ENCODE data around the gene AP3B1.
A peak's percentile ranks its signal among the peaks of the same experiment; 100 is the strongest.

The AP3B1 gene

GRCh38 chr5:78294248-78295034 lies at the start of gene AP3B1:
AP3B1 (minus strand) TSS chr5:78294698; CDS start chr5:78294579, 119 bp downstream.
- DNase-seq (ENCODE audit: extremely low read depth in 1 of 2, low read depth in 1 of 2), result peak; percentile 88 to 97

GRCh38 chr5:78341440-78341839 lies 46.9 kb upstream of the AP3B1 start:
- DNase-seq (ENCODE audit: extremely low read depth in 1 of 2, low read depth in 1 of 2), result no peak

- no peak for DNase-seq (ENCODE audit: extremely low read depth in 1 of 2, low read depth in 1 of 2)
Measured at GRCh38 chr5:78339617-78340436, 45.3 kb upstream of the AP3B1 start.

GRCh38 chr5:78336698-78337097 lies 42.2 kb upstream of the AP3B1 start:
- DNase-seq (ENCODE audit: extremely low read depth in 1 of 2, low read depth in 1 of 2), result no peak

GRCh38 chr5:78335976-78336375 lies 41.5 kb upstream of the AP3B1 start:
- DNase-seq (ENCODE audit: extremely low read depth in 1 of 2, low read depth in 1 of 2), result no peak

- DNase-seq (ENCODE audit: extremely low read depth in 1 of 2, low read depth in 1 of 2), result no peak
Measured at GRCh38 chr5:78334811-78335210, 40.3 kb upstream of the AP3B1 start.

- DNase-seq (ENCODE audit: extremely low read depth in 1 of 2, low read depth in 1 of 2), result no peak
Measured at GRCh38 chr5:78331523-78332080, 37.1 kb upstream of the AP3B1 start.

GRCh38 chr5:78328585-78329173 lies 34.2 kb upstream of the AP3B1 start:
- no peak for DNase-seq (ENCODE audit: extremely low read depth in 1 of 2, low read depth in 1 of 2)

- DNase-seq (ENCODE audit: extremely low read depth in 1 of 2, low read depth in 1 of 2), result no peak
Measured at GRCh38 chr5:78327761-78328510, 33.4 kb upstream of the AP3B1 start.

- DNase-seq (ENCODE audit: extremely low read depth in 1 of 2, low read depth in 1 of 2), result no peak
Measured at GRCh38 chr5:78326930-78327329, 32.4 kb upstream of the AP3B1 start.

- no peak for DNase-seq (ENCODE audit: extremely low read depth in 1 of 2, low read depth in 1 of 2)
Measured at GRCh38 chr5:78323241-78323640, 28.7 kb upstream of the AP3B1 start.

GRCh38 chr5:78320401-78320800 lies 25.9 kb upstream of the AP3B1 start:
- no peak for DNase-seq (ENCODE audit: extremely low read depth in 1 of 2, low read depth in 1 of 2)

- no peak for DNase-seq (ENCODE audit: extremely low read depth in 1 of 2, low read depth in 1 of 2)
Measured at GRCh38 chr5:78318337-78318736, 23.8 kb upstream of the AP3B1 start.

GRCh38 chr5:78317515-78317914 lies 23.0 kb upstream of the AP3B1 start:
- no peak for DNase-seq (ENCODE audit: extremely low read depth in 1 of 2, low read depth in 1 of 2)

GRCh38 chr5:78308703-78309102 lies 14.2 kb upstream of the AP3B1 start:
- no peak for DNase-seq (ENCODE audit: extremely low read depth in 1 of 2, low read depth in 1 of 2)

- DNase-seq (ENCODE audit: extremely low read depth in 1 of 2, low read depth in 1 of 2), result no peak
Measured at GRCh38 chr5:78300464-78301045, 6.1 kb upstream of the AP3B1 start.

- peak; percentile 1 to 29 for DNase-seq (ENCODE audit: extremely low read depth in 1 of 2, low read depth in 1 of 2)
Measured at GRCh38 chr5:78295035-78295961, 800 bp upstream of the AP3B1 start.

GRCh38 chr5:78293851-78294247 lies 649 bp downstream of the AP3B1 start:
- DNase-seq (ENCODE audit: extremely low read depth in 1 of 2, low read depth in 1 of 2), result no peak

- no peak for DNase-seq (ENCODE audit: extremely low read depth in 1 of 2, low read depth in 1 of 2)
Measured at GRCh38 chr5:78291687-78292086, 2.8 kb downstream of the AP3B1 start.
